Amniotic stem cell (primary cell): ENCODE measurements around the gene CEBPE.
"Not testable (repeated sequence)": the region's sequence is repeated elsewhere in the genome, so short reads cannot be mapped to it uniquely, and the experiment has no call there.

Experiments used
- DNase-seq: peaks from one replicate; lab custom pipeline; 2025; lab: John Stamatoyannopoulos, UW

CEBPE gene

DNA sequence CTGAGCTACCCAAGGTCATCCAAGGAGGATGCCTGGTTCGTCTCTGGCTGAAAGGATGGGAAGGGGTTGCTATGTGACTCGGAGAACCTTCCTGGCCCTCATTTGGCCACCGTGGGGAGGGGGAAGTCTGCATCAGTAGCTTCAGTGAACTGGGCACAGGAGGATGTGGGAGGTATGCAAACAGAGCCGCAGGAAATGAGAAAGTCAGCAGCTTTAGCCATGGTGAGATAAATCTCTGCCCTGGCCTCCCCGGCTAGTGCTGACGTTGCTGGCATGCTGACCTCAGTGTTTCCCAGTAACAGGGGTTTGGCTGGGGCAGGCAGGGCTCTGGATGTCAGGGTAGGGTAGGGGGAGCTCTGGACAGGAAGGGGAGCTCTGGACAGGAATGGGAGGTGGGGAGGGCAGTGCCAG lies 2.3 kb upstream of the CEBPE start:
- no peak for DNase-seq

DNA sequence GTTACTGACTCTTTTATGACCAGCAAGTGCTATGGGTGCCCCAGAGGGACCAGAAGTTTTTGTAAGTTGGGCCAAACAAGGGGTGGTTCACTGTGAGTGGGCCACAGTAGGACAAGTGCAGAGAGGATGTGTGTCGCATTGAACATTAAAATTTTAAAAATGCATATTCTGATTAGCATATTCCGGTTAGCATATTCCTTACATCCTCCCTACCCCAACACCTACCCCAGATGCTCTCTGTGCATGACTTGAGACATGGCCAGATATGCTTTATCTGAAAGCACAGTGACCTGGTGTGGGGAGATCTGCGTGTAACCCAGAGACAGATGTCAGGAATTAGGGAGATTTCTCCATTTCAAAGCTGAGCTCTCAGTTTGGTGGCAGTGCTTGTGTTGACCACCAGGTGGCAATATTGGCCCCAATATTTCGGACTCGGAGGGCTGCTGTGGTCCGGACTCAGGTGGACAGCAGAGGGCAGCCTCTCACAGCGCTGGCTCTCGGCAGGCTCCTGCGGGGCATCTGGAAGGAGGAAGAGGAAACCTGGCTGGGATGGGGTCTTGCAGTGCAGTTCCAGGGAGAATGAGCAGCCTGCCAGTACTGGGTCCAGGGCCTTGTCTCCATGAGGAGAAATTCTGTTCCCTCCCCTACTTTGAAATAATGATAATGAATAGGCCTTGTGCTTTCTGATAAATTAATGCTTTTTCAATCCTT lies 1.6 kb upstream of the CEBPE start:
- DNase-seq, result peak; percentile 82

DNA sequence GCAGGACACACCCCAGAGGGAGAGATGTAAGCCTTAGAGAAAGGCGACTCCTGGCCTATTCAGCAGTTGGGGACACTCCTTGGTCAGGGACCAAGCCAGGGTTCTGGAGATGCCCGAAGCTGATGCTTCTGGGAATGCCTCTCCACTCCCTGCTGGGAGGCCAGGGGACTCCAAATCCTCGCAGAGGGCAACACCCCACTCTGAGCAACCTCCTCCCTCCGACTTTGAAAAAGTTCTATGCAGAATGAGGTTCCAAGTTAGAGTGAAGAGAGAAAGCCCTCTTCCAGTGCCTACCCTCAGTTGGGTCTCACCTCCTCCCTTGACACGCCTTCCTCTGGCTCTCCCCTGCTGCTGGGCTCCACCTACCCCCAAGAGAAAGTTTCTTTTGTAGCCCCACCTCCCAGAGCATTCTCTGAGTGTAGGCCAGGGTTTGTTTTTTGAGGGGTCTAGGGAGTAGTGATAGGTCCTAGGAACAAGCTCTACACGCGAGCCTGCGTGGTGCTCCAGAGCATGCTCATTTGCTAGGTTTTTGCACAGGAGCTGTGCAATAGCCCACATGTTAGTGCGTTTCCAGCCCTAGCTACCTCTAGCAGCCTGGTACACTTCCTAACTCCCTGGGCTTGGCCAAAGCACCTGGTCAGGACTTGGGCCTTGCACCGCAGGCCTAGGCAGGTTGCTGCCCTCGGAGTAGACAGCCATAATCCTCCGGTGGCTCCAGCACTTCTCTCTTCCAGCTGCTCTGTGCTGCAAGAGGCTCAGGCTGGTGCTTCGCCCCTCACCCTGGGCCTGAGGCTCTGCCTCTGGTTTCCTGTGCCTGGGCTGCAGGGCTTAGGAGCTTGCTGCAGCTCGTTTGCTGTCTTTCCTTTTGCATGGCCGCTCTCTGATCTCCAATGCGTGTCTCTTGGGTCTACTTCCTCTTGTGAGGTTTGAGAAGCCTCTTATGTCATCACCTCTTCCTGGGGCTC lies 590 bp upstream of the CEBPE start:
- no peak for DNase-seq

DNA sequence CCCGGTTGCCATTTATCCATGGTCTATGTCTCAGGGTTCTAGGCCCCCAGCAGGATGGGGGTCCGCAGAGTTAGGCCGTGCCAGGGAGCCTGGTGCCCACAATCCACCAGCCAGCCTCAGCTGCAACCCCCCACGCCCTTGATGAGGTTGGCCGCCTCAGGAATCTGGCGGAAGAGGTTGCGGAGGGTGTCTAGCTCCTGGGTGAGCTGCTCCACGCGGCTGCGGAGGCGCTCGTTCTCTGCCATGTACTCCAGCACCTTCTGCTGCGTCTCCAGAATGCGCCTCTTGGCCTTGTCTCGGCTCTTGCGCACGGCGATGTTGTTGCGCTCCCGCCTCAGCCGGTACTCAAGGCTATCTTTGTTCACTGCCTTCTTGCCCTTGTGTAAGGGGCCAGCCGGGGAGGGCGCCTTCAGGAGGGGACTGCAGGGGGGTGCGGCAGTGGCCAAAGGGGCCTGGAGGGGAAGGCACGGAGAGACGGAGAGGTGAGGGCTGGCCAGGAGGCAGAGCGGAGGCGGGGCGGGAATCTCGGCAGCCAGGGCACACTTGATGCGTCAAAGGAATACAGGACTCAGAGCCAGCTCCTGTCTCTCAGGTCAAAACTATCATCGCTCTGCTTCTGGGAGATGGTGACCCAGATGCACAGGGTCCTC lies 1.6 kb downstream of the CEBPE start:
- DNase-seq, result no peak

DNA sequence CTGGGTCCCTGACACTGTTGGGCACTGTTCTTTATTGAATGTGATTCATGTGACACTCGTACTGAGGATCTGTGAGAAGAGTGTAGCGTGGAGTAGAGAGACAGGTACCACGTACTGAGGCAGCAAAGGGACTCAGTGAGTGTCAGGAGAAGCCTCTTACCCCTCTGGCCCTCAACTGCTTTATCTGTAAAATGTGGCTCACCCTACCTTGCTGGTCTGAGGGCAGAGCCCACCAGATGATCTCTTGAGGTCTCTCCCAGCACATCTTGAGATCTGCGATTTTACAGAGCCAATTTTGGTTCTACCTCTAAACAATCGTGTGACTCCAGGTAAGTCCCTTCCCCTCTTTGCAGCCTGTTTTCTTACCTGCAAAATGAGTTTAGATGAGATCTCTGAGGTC lies 3.1 kb downstream of the CEBPE start:
- DNase-seq, result no peak

DNA sequence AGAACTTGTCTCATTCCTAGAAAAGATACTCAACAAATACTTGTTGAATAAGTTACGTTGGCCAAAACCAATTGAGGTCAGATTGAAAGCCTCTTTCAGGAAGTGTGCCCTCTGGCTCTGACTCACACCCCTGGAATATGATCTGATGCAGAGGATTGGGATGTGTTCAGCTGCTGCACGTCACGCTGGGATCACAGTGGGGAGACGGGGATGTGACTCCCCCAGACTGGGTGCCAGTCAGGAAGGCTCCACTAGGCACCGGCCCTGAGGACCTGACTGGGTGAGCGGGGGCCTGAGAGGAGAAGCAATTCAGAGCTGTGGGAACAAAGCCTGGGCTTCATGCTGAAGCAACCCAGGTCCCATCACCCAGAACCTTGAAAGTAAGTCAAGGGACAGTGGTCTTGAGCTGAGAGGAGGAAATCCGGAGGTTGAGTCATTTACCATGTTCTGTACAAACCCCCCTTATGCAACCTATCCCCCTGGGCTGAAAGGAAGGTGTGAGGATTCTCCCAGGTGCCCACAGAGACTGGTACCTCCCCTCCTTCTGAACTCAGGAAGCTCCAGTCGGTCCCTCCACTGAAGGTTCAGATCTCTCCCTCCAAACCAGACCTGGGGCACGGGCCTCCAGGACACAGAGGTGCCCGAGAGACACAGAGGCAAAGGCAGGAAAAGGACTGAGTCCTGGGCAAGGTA lies 3.9 kb downstream of the CEBPE start:
- peak; percentile 90 for DNase-seq

DNA sequence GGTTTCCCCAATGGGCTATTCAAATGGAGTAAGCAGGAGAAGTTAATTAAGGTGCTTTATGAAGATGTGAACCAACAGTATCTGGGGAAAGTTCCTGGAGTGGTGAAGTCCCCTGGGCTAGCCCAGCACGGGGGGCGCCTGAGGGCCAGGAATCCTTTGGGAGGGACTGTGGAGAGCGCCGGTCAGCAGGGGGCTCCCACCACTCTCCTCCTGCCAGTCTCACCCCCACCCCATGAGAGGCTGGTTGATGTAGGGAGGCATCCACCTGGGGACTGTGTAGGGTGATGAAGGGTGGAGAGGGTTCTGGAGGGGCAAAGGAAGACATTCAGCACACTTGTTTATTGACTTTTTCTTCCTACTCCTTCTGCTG lies 4.4 kb downstream of the CEBPE start:
- no peak for DNase-seq

DNA sequence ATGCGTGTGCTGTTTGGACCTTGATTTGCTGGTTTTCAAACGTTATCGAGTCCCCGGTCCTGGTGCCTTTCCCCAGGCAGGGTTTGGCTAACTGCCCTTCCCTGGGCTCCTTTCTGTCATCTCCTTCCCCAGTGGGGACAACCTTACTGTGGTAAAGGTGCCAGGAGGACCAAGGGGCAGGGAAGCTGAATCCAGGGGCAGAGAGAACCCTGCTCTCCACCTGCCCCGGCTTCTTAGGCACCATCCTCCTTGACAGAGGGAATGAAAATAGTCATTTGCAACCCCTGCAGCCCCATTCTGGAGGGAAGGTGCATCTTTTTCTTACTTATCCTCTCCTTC lies 5.0 kb downstream of the CEBPE start:
- DNase-seq, result no peak

DNA sequence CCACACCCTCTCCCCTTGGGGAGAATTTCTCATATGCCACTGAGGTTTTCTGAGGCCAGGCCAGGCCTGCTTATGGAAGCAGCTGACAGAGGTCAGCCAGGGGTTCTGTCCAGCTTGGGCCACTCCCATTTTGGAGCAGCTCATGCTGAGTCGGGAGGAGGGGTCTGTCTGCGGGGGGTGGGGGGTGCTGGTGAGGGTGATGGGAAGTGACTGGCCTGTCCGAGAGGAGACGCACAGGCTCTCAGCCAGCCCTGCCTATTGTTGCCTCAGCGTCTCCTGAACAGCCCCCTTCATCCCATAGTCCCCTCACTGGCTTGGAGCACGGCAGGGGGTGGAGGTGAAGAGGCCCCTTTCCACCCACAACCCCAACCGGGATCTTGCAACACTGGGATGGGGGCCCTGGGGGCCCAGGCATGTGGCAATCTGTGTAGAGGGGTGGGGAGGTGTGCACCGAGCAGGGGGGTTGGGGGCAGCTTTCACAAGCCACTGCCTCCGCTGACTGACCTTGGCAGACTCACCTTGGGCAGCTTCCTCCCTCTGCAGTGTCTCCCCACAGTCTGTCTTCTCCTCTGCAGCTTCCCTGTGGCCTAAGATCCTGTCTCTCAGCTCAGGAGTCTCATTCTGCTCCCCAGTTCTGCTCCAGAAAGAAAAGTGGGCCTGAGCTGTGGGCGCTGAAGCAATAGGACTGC lies 5.5 kb downstream of the CEBPE start:
- DNase-seq, result no peak

DNA sequence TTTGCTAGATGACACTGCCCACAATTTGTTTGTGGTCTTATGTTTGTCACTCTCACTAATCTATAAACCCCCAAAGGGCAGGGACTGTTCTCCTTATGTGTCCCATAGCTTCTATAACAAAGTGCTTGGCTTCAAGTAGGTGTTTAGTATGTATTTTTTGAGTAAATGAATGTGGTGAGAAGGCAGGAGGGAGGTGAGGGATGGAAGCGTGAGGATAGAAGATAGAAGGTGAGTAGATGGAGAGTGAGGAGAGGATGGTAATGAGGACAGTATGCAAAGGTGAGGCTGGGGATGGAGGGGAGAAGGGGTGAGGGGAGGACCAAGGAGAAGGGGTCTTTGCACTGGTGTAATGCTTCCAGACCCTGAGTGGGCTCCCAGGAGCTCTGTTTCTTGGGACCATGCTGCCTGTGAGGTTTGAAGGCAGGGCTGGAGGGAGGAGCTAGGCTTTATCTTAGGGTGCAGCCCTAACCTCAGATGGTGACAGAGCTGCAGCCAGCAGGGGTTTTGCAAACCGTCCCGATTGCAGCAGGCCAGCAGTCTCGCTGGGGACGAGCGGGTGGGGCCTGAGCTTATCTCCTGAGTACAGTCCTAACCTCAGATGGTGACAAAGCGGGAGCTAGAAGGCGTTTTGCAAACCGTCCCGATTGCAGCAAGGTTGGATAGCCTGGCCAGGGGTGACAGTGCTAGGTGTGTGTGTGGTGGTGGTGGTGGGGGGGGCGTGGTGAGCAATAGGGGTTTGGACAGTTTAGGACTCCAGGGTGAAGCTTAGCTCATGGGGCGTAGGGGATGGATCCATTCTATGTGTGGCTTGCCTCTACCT lies 6.5 kb downstream of the CEBPE start:
- DNase-seq, result no peak

DNA sequence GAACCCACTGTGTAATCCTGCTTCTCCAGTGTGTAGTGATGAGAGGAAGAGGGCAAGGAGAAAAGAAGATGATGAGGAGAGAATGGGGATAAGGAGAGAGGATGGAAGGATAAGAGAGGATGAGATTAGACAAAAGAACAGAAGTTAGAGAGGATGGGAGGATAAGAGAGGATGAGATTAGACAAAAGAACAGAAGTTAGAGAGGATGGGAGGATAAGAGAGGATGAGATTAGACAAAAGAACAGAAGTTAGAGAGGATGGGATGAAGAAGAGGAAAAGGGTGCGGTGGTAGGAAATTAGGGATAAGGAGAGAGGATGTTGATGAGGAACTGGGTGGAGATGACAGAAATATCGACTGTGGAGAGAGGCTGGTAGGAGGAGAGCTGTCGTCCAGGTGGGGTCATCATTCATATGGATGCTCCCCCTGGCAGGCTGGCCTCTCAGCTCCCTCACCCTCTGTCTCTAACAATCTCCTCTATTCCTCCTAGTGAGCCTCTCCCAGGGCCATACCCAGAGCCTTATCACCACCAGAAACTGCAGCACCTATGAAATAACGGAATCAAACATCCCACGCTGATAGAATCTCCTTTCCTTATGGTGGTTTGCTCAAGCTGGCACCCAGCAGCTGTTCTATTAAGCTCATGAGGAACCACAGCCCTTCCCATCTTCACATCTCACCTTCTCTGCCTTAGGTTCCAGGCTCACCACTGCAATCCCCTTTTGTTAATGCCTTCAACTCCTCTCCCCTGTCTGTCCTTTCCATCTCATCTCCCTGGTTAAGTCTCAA lies 8.3 kb downstream of the CEBPE start:
- DNase-seq, result no peak

DNA sequence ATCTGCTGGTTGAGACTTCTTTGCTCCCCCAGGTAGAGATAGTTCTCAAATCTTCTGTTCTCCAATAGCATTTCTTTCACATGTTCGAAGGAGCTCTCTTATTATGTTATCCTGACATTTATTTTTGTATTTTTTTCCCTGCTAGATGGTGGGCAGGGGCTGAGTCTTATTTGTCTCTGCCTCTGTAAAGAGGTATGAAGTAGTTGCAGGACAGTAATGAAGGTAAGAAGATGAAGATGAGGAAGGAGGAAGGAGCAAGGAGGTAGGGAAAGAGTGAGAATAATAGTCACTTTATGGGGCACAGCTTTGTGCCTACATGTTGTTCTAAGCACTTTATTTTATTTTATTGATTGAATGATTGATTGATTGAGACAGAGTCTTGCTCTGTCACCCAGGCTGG lies 9.3 kb downstream of the CEBPE start:
- no peak for DNase-seq

DNA sequence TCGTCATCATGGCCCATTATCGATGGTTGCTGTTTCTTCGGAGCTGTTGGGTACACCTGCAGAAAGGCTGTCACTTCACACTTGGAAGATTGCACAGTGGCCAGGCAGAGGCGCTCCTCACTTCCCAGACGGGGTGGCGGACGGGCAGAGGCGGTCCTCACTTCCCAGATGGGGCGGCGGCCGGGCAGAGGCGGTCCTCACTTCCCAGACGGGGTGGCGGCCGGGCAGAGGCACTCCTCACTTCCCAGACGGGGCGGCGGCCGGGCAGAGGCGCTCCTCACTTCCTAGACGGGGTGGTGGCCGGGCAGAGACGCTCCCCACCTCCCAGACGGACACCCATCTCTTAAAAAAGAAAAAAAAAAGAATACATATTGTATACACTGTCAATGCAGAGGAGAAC lies 10.9 kb downstream of the CEBPE start:
- DNase-seq, result not testable (repeated sequence)

DNA sequence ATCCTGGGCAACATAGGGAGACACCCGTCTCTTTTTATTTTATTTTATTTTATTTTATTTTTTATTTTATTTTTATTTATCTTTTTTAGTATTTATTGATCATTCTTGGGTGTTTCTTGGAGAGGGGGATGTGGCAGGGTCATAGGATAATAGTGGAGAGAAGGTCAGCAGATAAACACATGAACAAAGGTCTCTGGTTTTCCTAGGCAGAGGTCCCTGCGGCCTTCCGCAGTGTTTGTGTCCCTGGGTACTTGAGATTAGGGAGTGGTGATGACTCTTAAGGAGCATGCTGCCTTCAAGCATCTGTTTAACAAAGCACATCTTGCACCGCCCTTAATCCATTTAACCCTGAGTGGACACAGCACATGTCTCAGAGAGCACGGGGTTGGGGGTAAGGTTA lies 11.4 kb downstream of the CEBPE start:
- DNase-seq, result not testable (repeated sequence)

DNA sequence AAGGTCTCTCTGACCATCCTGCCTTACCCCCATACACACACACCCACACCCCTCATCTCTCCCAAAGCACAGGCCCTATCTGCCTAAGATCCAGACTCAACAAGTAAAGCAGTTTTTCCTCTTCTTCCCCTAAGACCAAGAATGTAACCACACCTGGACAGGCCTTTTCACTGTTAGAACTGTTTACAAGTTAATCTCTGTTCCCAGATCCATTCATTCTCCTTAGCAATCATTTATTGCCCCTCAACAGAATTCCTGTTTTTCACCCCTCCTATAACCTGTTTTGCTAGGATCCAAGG lies 12.4 kb downstream of the CEBPE start:
- DNase-seq, result no peak

DNA sequence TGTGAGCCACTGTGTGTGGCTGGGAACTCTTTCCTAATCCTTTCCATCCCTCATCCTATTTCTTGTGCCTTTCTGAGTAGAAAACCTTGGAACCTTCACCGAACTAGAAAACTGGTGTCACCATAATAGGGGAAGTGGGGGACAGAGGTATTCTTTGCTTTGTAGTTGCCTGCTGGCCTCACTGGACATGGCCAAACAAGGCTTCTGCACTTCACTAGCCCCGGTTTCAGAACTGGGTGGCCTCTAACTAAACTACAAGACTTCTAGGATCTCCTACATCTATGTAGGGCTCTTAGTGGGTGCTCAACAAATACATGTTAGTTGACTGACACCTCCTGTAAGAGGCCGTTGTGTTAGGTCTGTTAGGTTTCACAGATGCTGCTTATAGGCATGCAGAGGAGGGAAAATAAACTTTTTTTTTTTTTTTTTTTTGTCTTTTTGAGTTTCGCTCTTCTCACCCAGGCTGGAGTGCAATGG lies 13.7 kb downstream of the CEBPE start:
- DNase-seq, result no peak

DNA sequence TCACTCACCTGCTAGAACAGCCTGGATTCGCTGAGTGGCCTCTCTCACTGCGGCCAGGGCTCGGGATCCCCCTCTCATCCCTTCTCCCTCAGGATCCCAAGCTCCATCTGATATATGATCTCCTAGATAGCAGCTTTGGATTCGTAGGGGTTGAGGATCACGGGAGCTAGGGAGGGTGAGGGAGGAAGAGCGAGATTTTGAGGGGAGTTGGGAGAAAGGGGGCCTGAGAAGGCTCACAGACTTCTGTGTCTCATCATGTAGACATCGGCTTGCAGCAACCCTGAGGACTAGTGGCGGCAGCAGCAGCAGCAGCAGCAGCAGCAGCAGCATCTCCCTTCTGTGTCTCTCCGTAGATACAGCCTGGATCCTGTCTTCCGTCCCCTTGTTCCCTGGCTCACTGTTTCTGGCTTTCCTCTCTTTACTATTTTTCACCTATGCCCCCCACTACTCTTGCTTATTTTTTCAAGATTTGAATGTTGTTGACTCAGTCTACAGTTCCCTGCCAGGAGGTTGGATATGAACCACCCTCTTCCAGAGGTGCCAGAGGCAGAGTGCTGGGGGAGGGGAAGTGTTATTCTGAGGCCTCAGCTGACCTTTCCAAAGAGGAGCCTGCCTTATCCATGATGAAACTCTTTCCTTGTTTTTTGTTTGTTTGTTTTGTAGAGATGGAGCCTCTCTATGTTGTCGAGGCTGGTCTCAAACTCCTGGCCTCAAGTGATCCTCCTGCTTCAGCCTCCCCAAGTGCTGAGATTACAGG lies 14.3 kb downstream of the CEBPE start, which contains the start of gene CIROP:
CIROP (minus strand) TSS at position 399 of the 757 bp plus-strand sequence; CDS start at position 330, 69 bp downstream.
- no peak for DNase-seq

DNA sequence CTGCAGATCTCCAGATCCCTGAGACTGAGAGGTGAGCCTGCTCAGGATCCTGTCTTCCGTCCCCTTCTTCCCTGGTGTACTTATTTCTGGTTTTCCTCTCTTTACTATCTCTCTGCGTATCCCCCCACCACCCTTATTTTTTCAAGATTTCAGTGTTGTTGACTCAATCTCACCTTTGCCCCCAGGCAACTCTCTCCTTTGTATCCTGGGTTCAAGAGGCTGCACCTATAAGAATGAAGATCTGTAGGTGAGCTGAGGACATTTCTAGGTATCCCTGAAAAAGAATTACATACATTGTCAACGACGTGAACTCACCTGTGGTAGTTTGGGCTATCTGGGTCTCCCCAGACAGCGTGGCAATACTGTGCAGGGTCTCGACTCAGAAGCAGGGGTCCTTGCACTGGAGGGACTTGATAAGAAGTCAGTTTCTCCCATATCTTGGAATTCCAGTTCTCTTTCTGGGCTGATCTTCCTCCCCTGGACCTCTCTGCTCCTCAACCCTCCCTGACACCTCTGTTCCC lies 14.9 kb downstream of the CEBPE start:
- no peak for DNase-seq

DNA sequence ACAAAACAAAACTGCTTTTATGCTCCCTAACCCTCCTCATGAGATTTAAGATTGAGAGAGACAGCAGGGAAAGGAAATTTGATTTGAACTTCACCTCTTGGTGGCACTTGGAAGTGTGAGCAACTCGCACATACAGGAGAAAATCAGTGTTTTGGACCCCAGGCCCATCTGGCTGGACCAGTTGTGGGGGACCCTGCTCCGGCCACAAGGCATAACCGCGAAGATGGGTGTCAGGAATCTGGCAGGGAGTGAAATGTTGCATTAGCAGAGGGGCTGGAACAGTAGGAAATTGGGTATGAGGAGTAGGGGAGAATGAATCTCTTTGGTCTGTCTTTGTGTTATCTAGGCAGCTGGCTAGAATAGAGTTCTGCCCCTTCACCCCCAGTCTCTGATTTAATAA lies 15.5 kb downstream of the CEBPE start:
- no peak for DNase-seq
